ENCODE measurements around the gene RPS26. TPM values are rescaled to one million over a fixed set of nuclear protein-coding genes. Genes with fewer than 3 reads are reported as not detected.

RPS26 gene
- total and polyA plus RNA-seq, 2 of the 13 experiments (the other 11 are each of a cell fraction or from before 2014, with no cell fraction given) = 150 to 421 TPM

DNA sequence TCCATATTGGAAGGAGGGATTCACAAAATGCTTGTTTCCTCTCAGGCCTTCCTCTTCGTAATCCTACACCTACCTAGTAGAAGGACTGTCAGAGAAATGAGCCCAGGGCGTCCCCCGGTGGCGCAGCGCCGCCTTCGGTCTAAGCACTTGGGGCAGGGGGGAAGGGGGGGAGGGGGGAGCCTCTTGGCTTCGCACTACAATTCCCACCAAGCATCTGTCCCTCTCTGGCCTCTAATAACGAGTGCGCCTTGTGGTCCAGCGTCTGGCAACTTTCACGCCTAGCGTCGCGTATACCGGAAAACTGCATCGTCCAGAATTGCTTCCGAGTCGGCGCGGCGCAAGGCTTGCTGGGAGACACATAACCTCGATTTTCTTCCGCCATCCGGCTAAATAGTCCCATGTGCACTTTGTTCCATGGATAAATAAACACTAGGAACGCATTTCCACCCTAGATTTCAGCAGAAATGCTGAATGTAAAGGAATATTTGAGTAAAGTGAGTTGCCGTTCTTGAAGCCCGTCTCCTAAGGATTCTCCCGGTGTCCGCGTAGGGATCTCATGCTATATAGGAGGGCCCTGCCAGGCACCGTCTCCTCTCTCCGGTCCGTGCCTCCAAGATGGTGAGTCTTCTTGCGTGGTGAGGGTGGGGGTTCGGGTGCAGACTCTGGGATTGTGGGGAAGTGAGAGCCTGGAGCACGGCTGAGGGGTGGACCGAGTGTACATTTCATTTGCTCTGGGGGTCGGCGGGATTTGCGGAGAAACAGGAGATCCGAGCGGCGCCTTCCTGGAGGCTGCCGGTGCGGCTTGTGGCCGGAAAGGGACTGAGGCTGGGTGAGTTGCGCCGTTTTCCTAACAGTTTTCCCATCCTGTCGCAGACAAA is at the start of gene RPS26 (continued):
- peak; percentile 87; the same call in 1 of the 2 replicates for TF ChIP-seq SATB2 (CRISPR knock-in tag; IDR thresholded peaks at IDR 0.05)
- TF ChIP-seq ZBTB8A (CRISPR knock-in tag; IDR thresholded peaks at IDR 0.05; ENCODE audit: borderline replicate concordance, low read depth) = no peak; the same call in none of the 2 replicates
- TF ChIP-seq NRL (CRISPR knock-in tag; IDR thresholded peaks at IDR 0.05; ENCODE audit: borderline replicate concordance) = peak; percentile 88
- TF ChIP-seq, protein P1, sequence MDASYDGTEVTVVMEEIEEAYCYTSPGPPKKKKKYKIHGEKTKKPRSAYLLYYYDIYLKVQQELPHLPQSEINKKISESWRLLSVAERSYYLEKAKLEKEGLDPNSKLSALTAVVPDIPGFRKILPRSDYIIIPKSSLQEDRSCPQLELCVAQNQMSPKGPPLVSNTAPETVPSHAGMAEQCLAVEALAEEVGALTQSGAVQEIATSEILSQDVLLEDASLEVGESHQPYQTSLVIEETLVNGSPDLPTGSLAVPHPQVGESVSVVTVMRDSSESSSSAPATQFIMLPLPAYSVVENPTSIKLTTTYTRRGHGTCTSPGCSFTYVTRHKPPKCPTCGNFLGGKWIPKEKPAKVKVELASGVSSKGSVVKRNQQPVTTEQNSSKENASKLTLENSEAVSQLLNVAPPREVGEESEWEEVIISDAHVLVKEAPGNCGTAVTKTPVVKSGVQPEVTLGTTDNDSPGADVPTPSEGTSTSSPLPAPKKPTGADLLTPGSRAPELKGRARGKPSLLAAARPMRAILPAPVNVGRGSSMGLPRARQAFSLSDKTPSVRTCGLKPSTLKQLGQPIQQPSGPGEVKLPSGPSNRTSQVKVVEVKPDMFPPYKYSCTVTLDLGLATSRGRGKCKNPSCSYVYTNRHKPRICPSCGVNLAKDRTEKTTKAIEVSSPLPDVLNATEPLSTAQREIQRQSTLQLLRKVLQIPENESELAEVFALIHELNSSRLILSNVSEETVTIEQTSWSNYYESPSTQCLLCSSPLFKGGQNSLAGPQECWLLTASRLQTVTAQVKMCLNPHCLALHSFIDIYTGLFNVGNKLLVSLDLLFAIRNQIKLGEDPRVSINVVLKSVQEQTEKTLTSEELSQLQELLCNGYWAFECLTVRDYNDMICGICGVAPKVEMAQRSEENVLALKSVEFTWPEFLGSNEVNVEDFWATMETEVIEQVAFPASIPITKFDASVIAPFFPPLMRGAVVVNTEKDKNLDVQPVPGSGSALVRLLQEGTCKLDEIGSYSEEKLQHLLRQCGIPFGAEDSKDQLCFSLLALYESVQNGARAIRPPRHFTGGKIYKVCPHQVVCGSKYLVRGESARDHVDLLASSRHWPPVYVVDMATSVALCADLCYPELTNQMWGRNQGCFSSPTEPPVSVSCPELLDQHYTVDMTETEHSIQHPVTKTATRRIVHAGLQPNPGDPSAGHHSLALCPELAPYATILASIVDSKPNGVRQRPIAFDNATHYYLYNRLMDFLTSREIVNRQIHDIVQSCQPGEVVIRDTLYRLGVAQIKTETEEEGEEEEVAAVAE (CRISPR knock-in tag; IDR thresholded peaks at IDR 0.05; ENCODE audit: borderline replicate concordance) = peak; percentile 99
- peak; percentile 87; the same call in 1 of the 2 replicates for TF ChIP-seq HOXD1 (CRISPR knock-in tag; IDR thresholded peaks at IDR 0.05)
- TF ChIP-seq, protein P2, sequence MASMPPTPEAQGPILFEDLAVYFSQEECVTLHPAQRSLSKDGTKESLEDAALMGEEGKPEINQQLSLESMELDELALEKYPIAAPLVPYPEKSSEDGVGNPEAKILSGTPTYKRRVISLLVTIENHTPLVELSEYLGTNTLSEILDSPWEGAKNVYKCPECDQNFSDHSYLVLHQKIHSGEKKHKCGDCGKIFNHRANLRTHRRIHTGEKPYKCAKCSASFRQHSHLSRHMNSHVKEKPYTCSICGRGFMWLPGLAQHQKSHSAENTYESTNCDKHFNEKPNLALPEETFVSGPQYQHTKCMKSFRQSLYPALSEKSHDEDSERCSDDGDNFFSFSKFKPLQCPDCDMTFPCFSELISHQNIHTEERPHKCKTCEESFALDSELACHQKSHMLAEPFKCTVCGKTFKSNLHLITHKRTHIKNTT (CRISPR knock-in tag; IDR thresholded peaks at IDR 0.05) = no peak
- 0 out of 2 replicates have a peak, but pooled peaks have one; percentile 66 for TF ChIP-seq ZNF138 (CRISPR knock-in tag; IDR thresholded peaks at IDR 0.05; ENCODE audit: low read depth)
- TF ChIP-seq ZNF770 (CRISPR knock-in tag; IDR thresholded peaks at IDR 0.05) = peak; percentile 68
- 0 out of 2 replicates have a peak, but pooled peaks have one; percentile 40 for TF ChIP-seq ZNF619 (CRISPR knock-in tag; IDR thresholded peaks at IDR 0.05)
- peak; percentile 96 for TF ChIP-seq ETV5 (CRISPR knock-in tag; IDR thresholded peaks at IDR 0.05; ENCODE audit: borderline replicate concordance)
- peak; percentile 64 for TF ChIP-seq RBFOX2 (IDR thresholded peaks at IDR 0.05; ENCODE audit: low read depth, low read length)
- TF ChIP-seq NFYB (CRISPR knock-in tag; IDR thresholded peaks at IDR 0.05) = peak; percentile 81
- TF ChIP-seq POLR2AphosphoS5 (IDR thresholded peaks at IDR 0.05; ENCODE audit: low read depth, low read length) = peak; percentile 100
- peak; percentile 77 for TF ChIP-seq ZFY (CRISPR knock-in tag; IDR thresholded peaks at IDR 0.05)
- TF ChIP-seq U2AF2 (IDR thresholded peaks at IDR 0.05; ENCODE audit: low read depth, low read length) = peak; percentile 73; the same call in 1 of the 2 replicates
- TF ChIP-seq, protein P3, sequence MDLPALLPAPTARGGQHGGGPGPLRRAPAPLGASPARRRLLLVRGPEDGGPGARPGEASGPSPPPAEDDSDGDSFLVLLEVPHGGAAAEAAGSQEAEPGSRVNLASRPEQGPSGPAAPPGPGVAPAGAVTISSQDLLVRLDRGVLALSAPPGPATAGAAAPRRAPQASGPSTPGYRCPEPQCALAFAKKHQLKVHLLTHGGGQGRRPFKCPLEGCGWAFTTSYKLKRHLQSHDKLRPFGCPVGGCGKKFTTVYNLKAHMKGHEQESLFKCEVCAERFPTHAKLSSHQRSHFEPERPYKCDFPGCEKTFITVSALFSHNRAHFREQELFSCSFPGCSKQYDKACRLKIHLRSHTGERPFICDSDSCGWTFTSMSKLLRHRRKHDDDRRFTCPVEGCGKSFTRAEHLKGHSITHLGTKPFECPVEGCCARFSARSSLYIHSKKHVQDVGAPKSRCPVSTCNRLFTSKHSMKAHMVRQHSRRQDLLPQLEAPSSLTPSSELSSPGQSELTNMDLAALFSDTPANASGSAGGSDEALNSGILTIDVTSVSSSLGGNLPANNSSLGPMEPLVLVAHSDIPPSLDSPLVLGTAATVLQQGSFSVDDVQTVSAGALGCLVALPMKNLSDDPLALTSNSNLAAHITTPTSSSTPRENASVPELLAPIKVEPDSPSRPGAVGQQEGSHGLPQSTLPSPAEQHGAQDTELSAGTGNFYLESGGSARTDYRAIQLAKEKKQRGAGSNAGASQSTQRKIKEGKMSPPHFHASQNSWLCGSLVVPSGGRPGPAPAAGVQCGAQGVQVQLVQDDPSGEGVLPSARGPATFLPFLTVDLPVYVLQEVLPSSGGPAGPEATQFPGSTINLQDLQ (CRISPR knock-in tag; IDR thresholded peaks at IDR 0.05) = no peak
- TF ChIP-seq HMG20B (CRISPR knock-in tag; conservative IDR thresholded peaks at IDR 0.05) = 0 out of 2 replicates have a peak, but pooled peaks have one; percentile 35
- TF ChIP-seq ZSCAN29 (CRISPR knock-in tag; conservative IDR thresholded peaks at IDR 0.05) = 0 out of 2 replicates have a peak, but pooled peaks have one; percentile 28
